Keratinocyte (primary cell): ENCODE data around the gene PXDN. TPM values are rescaled to one million over a fixed set of nuclear protein-coding genes. Genes with fewer than 3 reads are reported as not detected.

ENCODE experiments used
- DNase-seq: peaks from one replicate; pipeline ENCODE4 v3.0.0-alpha.2; 2011; ENCODE audit warnings: low read depth, missing footprints, low spot score
- FAIRE-seq: peaks from 2 replicates; lab custom pipeline; 2011; peaks lifted over from hg19 to GRCh38; lab: Jason Lieb, UNC
- H2AFZ ChIP-seq: 2 replicates; pipeline ENCODE4 v1.6.0; 2012; ENCODE audit warnings: low read length, control low read depth, inconsistent platforms; ENCODE audit not compliant: control insufficient read depth
- H3K27ac ChIP-seq: 2 replicates; pipeline ENCODE4 v1.5.1; 2011; ENCODE audit warnings: low read length; ENCODE audit not compliant: control insufficient read depth, insufficient read depth
- H3K27me3 ChIP-seq: 3 replicates; pipeline ENCODE4 v1.6.0; 2011; ENCODE audit warnings: low read length; ENCODE audit not compliant: control insufficient read depth, insufficient read depth; ENCODE audit errors: extremely low read depth
- H3K36me3 ChIP-seq, 2 experiments: 2 replicates in 1 of 2; 3 replicates in 1 of 2; pipeline ENCODE4 v1.5.1; 2011; ENCODE audit warnings: low read length in 2 of 2, mild to moderate bottlenecking in 1 of 2; ENCODE audit not compliant: control insufficient read depth in 2 of 2, insufficient read depth in 2 of 2; ENCODE audit errors: extremely low read depth in 1 of 2
- H3K4me1 ChIP-seq: 3 replicates; pipeline ENCODE4 v1.5.1; 2011; ENCODE audit warnings: low read length; ENCODE audit not compliant: control insufficient read depth, insufficient read depth; ENCODE audit errors: extremely low read depth
- H3K4me2 ChIP-seq: 3 replicates; pipeline ENCODE4 v1.6.0; 2011; ENCODE audit warnings: low read depth, low read length; ENCODE audit not compliant: control insufficient read depth, insufficient read depth; ENCODE audit errors: extremely low read depth
- H3K4me3 ChIP-seq, 3 experiments: fragments of 200-600 bp in 1 of 3; sonication (generic) in 1 of 3; 2 replicates in 2 of 3; 3 replicates in 1 of 3; pipeline ENCODE4 v1.5.1; 2011 to 2016; ENCODE audit warnings: low read length in 3 of 3, mild to moderate bottlenecking in 3 of 3, control low read depth in 2 of 3, inconsistent platforms in 1 of 3, low read depth in 1 of 3, mixed read lengths in 1 of 3, mixed run types in 1 of 3, moderate library complexity in 1 of 3; ENCODE audit not compliant: control insufficient read depth in 2 of 3, insufficient read depth in 2 of 3; ENCODE audit errors: extremely low read depth in 1 of 3
- H3K79me2 ChIP-seq: 2 replicates; pipeline ENCODE4 v1.6.0; 2012; ENCODE audit warnings: low read length; ENCODE audit not compliant: control insufficient read depth, insufficient read depth
- H3K9ac ChIP-seq: 3 replicates; pipeline ENCODE4 v1.6.0; 2011; ENCODE audit warnings: low read length; ENCODE audit not compliant: control insufficient read depth, insufficient read depth; ENCODE audit errors: extremely low read depth
- H3K9me1 ChIP-seq: 3 replicates; pipeline ENCODE4 v1.6.0; 2011; ENCODE audit warnings: low read length; ENCODE audit not compliant: control insufficient read depth, insufficient read depth; ENCODE audit errors: extremely low read depth
- H3K9me3 ChIP-seq: 2 replicates; pipeline ENCODE4 v1.5.1; 2012; ENCODE audit warnings: low read depth, low read length; ENCODE audit not compliant: control insufficient read depth
- H4K20me1 ChIP-seq: 3 replicates; pipeline ENCODE4 v1.6.0; 2011; ENCODE audit warnings: low read length; ENCODE audit not compliant: control insufficient read depth, insufficient read depth; ENCODE audit errors: extremely low read depth
- CTCF ChIP-seq, 3 experiments: IDR thresholded peaks in 1 of 3; conservative IDR thresholded peaks in 1 of 3; optimal IDR thresholded peaks in 1 of 3; 2 replicates in 2 of 3; 3 replicates in 1 of 3; pipeline versions ENCODE3 to v1.5.1; 2011; ENCODE audit warnings: low read length in 3 of 3, mild to moderate bottlenecking in 3 of 3, moderate library complexity in 2 of 3, control low read depth in 1 of 3, inconsistent platforms in 1 of 3; ENCODE audit not compliant: insufficient read depth in 2 of 3; ENCODE audit errors: extremely low read depth in 1 of 3
- EZH2 ChIP-seq: IDR thresholded peaks from one replicate; pipeline ENCODE4 v1.6.1; 2012; ENCODE audit warnings: inconsistent platforms, mild to moderate bottlenecking, low read length, moderate library complexity
- dilution Hi-C: fragments of 300-500 bp; cut with MboI; formaldehyde crosslinking; loops from one replicate; pipeline ENCODE4 v1.7.0; 2020; ENCODE audit warnings: low sequenced_read_pairs; ENCODE audit not compliant: extremely low pct_ligation_motif_present
- polyA plus RNA-seq, 5 experiments: library from polyadenylated mRNA; depleted of rRNA in 3 of 5; stranded (reverse) in 3 of 5; stranded (forward) in 1 of 5; unstranded in 1 of 5; fragments of >200 nt; gene quantifications; 1 replicate in 1 of 5; 2 replicates in 3 of 5; 3 replicates in 1 of 5; pipeline versions ENCODE4 v1.2.1 to v1.2.3, GENCODE V29; 2011 to 2012; ENCODE audit warnings: missing spikeins in 2 of 5, low read depth in 1 of 5, low replicate concordance in 1 of 5

The PXDN gene
- polyA plus RNA-seq, 1 donor (not counting 4 experiments of a cell fraction or from before 2014, with no cell fraction given), result 36.7 TPM

- H3K4me3 ChIP-seq, result no peak overlapping the region
- no peaks in the 10 kb centered on the region for H3K9me1 ChIP-seq
- no peak for TF ChIP-seq EZH2
- no peak for TF ChIP-seq CTCF (optimal IDR thresholded peaks at IDR 0.05 in 1 of 3, IDR thresholded peaks at IDR 0.05 in 1 of 3, conservative IDR thresholded peaks at IDR 0.05 in 1 of 3; ENCODE audit: extremely low read depth in 1 of 3, insufficient read depth in 2 of 3, low read length in 3 of 3)
- FAIRE-seq (peak; percentile 5), DNase-seq (no peak)
- no peak overlapping the region for H2AFZ ChIP-seq
- H3K4me1 ChIP-seq, result peaks cover 9% of the 10 kb centered on the region
- dilution Hi-C loops, result no loop called here
- H3K9ac ChIP-seq, result no peak overlapping the region
- H3K79me2 ChIP-seq, result no peaks in the 10 kb centered on the region
- H3K27ac ChIP-seq, result no peak overlapping the region
- peaks cover 7 to 8% of the 10 kb centered on the region in 2 experiments for H3K36me3 ChIP-seq
- no peaks in the 10 kb centered on the region for H3K9me3 ChIP-seq
- no peaks in the 10 kb centered on the region for H3K27me3 ChIP-seq
- no peaks in the 10 kb centered on the region for H4K20me1 ChIP-seq
- no peak overlapping the region for H3K4me2 ChIP-seq
These were observed 59.0 kb downstream of the PXDN start for GRCh38 chr2:1685078-1685956.

GRCh38 chr2:1683297-1683696 lies 61.0 kb downstream of the PXDN start:
- Histone ChIP-seq H3K9ac (no peak overlapping the region), H2AFZ (no peak overlapping the region), H3K4me3 (no peak overlapping the region), H3K9me1 (no peaks in the 10 kb centered on the region), H3K36me3 (peaks cover 9 to 16% of the 10 kb centered on the region in 2 experiments), H3K79me2 (no peaks in the 10 kb centered on the region), H4K20me1 (no peaks in the 10 kb centered on the region), H3K4me1 (peaks cover 9% of the 10 kb centered on the region), H3K27me3 (no peaks in the 10 kb centered on the region), H3K4me2 (no peak overlapping the region), H3K27ac (no peak overlapping the region), H3K9me3 (no peaks in the 10 kb centered on the region)
- TF ChIP-seq CTCF (optimal IDR thresholded peaks at IDR 0.05 in 1 of 3, IDR thresholded peaks at IDR 0.05 in 1 of 3, conservative IDR thresholded peaks at IDR 0.05 in 1 of 3; ENCODE audit: extremely low read depth in 1 of 3, insufficient read depth in 2 of 3, low read length in 3 of 3), result no peak
- TF ChIP-seq EZH2, result no peak
- DNase-seq, result no peak
- dilution Hi-C loops, result no loop called here
- no peak for FAIRE-seq
